Left ventricle myocardium superior (tissue), 1 donor: Measurements from ENCODE around the gene EIF2S3. TPM values are rescaled to one million over a fixed set of nuclear protein-coding genes. Genes with fewer than 3 reads are reported as not detected.

Source experiments
- ATAC-seq: fragments of 200-7000 bp; cut with Tn5 transposase; one replicate; pipeline ENCODE4 v1.9.1; 2020; ENCODE audit warnings: mild to moderate bottlenecking, moderate library complexity
- DNase-seq: peaks from one replicate; pipeline ENCODE4 v3.0.0-alpha.2; 2020
- intact Hi-C: fragments of 100-400 bp; cut with micrococcal nuclease; formaldehyde crosslinking; loops from one replicate; pipeline ENCODE4 v1.11.0; 2022
- long read RNA-seq: library from polyadenylated mRNA; unstranded; transcript quantifications from one replicate; pipeline ENCODE4 v2.0.0, GENCODE V29; 2021
- total RNA-seq: library from RNA; stranded (reverse); fragmentation: NEBNext Ultra II Directional; extraction: Animal tissue kit (Norgen Biotek cat#: 25700); gene quantifications from one replicate; pipeline ENCODE4 v1.2.1, GENCODE V29; 2021
- donor health status: DM: no; HTN: yes; CAD: no; lungs with severe emphysema.

The EIF2S3 gene
- total RNA-seq, result 76.8 TPM
- long read RNA-seq, transcript EIF2S3-201 (12 exons, 2,858 nt), result major isoform, 134 of 151 reads
- long read RNA-seq, partial matches to known transcripts, result 7 of 151 reads
- long read RNA-seq, other reads (novel, unspliced or antisense), result 10 of 151 reads

DNA sequence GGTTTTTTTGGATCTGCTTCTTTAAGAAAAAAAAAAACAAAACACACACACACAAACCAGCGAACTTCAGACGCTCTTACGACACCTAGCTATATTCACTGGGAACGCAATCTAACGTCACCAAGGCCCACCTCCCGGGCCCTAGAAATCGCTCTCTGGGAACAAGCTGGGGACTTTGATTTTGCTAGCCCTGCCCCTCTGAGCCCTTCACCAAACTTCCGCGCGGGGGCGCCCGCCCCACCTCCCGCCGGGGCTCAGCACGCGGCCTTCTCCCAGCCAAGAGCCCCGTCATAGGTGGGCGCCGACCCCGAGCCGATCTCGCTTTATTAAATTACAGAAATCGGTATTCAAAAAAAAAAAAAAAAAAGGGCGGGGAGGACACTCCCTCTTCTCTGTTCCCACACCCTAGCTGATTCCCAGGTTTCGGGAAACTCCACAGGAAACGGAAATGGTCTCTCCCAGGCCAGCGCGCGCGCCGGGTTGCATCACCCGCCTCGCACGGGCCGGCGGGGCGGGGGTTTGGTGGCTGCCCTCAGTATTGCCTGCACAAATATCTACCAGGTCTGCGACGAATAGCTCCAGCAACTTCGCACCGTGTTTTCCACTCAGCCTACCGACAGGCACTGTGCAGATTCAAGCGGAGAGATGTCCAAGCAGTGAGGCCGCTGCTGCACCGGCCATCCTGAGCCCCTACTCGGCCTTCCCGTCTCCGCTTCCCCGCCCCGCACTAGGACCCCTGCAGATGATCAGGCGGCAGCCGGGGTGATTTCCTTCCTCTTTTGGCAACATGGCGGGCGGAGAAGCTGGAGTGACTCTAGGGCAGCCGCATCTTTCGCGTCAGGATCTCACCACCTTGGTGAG lies at the start of gene EIF2S3:
Gene EIF2S3, plus strand, starts transcription at position 775 of the 861 bp plus-strand sequence. Its CDS starts 13 bp downstream, at position 788.
- intact Hi-C loops, result loop anchor here (10.0 kb wide), 1 partner anchor 150 kb away; the partner anchor contains the start of genes APOO and CXorf58
- ATAC-seq, result peak; percentile 98
- DNase-seq, result peak; percentile 89

DNA sequence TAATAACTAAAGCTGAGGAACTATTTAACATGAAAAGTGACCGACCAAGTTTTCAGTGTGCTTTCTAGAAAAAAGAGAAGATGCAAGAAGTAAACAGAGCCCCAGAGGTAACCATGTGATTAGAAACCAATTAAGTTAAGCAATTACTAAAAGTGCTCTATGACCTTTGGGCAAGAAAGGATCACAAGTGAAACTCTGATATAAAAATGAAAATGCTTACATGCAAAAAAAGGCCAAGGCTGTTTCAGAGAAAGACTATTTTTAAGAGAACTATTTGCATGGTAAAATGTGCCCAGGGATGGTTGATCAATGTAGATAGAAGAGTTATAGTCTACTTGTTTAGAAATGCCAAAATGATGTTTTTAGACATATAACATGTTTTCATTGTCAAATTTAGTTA lies 49.7 kb upstream of the EIF2S3 start:
- DNase-seq (no peak), ATAC-seq (no peak)
- intact Hi-C loops, result no loop called here

DNA sequence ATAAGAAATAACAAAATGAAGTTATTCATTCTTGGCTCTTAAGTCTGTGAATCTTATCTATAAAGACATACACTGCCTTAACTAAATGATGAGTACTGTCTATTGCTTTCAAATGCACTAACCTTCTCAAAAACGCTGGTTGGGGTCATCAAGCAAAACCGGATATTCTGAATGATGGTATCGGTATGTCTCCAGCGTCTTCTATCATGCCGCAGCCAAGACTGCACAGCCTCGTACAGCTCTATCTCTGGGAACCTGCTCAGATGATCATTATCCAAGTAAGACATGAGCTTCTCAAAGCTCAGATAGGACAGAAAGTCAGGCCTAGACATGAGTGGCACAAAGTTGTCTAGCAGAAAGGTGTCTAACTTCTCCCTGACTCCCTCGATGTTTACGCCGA lies 48.9 kb upstream of the EIF2S3 start:
- DNase-seq, result no peak
- intact Hi-C loops, result no loop called here
- no peak for ATAC-seq

DNA sequence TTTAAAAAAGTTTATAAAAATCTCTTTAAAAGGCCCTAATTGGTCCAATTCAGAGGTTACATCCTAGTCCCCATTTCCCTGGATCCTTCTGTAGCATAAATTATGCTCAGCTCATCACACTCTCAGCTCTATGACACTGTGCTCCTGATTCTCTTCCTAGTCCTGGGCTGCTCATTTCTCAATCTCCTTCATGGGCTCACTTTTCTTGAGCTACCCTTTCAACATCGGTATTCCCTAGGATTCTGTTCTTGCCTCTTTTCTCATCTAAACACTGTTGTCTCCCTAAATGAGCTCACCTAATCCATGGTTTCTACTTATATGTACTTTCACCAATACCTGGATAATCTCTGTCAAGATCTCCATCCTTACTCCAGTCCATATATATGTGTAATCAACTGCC lies 42.5 kb upstream of the EIF2S3 start:
- ATAC-seq (no peak), DNase-seq (no peak)
- intact Hi-C loops, result no loop called here

DNA sequence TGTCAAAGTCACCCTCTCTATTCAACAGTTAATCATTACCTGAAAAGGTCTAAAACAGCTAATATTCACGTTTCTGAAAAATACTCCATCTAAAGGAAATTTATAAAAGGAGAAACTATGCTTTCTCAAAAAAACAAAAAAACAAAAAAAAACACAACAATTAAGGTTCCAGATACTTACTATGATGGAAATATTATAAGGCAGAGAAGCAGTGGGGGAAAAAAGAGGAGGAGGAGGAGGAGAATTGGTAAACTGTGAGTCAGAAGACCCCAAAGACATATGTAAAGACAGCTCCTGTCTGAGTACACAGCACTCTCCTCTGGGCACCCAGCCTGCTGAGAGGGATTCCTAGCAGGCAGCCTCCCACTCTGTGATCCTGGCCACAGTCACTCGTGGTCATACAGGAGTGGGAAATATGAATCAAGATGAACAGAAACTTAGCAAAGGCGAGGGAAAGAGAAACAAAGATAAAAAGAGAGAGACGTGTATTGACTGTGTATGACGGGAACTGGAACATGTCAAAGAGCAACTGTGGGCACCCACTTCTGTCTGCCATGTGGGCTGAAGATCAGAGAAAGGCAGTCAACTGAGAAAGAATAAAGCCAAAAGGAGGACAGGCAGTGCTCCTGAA lies 40.3 kb upstream of the EIF2S3 start:
- ATAC-seq (peak; percentile 71), DNase-seq (no peak)
- intact Hi-C loops, result no loop called here

DNA sequence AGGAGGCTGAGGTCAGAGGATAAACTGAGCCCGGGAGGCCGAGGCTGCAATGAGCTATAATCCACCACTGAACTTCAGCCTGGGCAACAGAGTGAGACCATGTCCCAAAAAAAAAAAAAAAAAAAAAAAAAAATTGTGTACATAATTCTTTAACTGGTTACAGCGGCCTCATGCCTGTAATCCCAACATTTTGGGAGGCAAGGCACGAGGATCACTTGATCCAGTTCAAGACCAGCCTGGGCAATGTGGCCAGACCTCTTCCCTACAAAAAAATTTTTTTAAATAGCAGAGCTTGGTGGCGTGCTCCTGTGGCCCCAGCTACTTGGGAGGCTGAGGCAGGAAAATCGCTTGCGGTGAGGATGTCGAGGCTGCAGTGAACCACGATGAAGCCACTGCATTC lies 37.1 kb upstream of the EIF2S3 start:
- intact Hi-C loops, result no loop called here
- ATAC-seq (no peak), DNase-seq (no peak)

DNA sequence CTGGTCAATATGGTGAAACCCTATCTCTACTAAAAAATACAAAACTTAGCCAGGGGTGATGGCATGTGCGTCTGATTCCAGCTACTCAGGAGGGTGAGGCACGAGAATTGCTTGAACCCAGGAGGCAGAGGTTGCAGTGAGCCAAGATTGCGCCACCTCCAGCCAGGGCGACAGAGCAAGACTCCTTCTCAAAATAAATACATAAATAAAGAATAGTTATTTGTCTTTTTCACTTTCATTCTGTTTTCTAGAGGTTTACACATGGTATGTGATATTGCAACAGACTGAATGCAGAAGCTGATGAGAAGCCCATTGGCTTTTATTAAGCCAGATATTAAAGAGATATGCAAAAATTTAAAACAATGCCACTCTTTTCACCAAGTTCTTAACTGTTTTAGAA lies 35.9 kb upstream of the EIF2S3 start:
- no peak for DNase-seq
- intact Hi-C loops, result no loop called here
- no peak for ATAC-seq

DNA sequence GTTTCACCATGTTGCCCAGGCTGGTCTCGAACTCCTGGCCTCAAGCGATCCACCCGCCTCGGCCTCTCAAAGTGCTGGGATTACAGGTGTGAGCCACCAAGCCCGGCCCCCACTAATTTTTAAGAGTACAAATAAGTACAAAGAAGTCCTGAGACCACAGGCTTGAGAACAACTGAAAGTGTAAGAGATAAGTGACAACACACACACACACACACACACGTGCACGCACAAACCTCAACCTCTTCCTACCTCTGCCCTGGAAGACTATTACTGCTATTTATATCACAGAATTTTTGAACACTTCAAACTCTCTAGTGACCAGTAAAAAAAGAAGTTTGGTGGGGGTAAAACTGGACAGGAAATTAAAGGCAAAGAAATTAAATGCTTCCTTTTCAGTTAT lies 35.3 kb upstream of the EIF2S3 start:
- ATAC-seq (peak; percentile 48), DNase-seq (peak; percentile 28)
- intact Hi-C loops, result no loop called here

DNA sequence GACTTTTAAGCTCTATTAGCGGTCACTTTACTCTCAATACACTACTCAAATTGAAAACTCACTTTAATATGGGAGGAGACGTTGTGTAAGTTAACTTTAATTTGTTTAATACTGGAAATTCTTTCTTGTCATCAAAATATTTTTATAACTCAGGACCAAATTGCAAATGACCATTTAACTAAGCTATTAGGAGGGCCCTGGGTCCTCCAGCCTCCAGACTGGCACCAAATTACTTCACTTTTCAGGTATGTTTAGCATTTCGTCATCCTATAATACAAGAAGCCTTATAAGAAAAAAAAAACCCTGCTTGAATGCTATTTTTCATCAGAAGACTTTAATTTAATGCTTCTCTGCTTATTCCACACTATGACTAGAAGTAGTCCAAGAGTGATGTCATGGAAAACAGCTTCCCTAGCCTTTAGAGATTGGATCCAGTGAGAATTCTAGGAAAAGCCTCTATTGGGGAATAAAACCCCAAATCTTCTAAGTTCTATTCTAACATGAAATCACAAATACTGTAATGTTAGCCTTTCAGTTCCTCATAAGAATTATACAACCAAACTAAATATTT lies 34.4 kb upstream of the EIF2S3 start:
- intact Hi-C loops, result loop anchor here (5.0 to 10.0 kb wide), 2 partner anchors 103 to 236 kb away; partner anchors contain the start of gene SAT1
- DNase-seq (no peak), ATAC-seq (no peak)

DNA sequence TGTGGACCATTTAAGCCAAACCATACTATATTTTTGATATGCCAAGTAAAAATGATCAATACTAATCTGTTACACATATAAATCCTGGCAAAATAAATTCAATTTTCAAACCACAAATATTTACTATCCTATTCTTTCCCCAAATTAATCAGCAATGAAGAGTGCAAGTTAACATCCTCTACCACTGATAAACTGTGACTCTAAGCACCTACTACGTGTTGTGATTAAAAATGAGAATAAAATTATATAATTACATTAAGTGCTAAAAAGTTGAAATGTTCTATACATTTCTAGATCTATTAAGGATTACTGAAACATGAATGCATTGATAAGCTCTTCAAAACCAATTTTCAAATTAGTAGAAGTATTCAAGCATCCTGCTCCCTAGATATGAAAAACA lies 31.2 kb upstream of the EIF2S3 start:
- intact Hi-C loops, result loop anchor here (5.0 to 10.0 kb wide), 2 partner anchors 106 to 239 kb away; partner anchors contain the start of gene SAT1
- no peak for DNase-seq
- ATAC-seq, result no peak

DNA sequence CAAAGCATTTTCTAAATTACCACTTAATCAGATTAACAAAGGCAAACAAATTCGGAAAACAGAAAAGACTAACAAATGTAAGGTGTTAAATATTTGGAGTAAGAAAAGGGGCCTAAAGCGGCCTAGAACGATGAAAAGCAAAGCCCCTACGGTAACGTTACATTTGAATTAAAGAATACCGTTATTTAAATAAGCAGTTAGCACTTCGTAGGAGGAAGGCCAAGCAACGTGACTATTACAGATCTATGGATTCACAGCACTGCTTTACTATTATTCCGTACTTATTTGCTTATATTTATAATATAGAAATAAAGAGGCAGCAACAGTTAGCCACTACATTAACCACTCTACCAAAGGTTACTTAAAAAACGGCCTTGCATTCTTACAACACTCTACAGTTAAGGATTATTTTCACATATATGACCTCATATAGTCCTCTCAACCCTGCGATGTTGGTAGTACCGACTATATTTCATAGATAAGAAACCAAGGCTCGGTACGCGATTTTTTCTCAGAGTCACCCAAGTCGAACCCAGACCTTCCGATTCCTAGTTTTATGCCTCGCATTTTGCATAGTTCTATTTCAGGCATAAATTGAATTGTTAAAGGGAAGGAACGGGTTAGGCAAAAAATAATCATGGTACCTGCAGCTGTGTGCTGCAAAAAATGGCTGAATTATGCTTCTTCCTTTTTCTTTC lies 30.6 kb upstream of the EIF2S3 start:
- ATAC-seq (peak; percentile 2), DNase-seq (no peak)
- intact Hi-C loops, result loop anchor here (5.0 to 10.0 kb wide), 2 partner anchors 107 to 239 kb away; partner anchors contain the start of gene SAT1

DNA sequence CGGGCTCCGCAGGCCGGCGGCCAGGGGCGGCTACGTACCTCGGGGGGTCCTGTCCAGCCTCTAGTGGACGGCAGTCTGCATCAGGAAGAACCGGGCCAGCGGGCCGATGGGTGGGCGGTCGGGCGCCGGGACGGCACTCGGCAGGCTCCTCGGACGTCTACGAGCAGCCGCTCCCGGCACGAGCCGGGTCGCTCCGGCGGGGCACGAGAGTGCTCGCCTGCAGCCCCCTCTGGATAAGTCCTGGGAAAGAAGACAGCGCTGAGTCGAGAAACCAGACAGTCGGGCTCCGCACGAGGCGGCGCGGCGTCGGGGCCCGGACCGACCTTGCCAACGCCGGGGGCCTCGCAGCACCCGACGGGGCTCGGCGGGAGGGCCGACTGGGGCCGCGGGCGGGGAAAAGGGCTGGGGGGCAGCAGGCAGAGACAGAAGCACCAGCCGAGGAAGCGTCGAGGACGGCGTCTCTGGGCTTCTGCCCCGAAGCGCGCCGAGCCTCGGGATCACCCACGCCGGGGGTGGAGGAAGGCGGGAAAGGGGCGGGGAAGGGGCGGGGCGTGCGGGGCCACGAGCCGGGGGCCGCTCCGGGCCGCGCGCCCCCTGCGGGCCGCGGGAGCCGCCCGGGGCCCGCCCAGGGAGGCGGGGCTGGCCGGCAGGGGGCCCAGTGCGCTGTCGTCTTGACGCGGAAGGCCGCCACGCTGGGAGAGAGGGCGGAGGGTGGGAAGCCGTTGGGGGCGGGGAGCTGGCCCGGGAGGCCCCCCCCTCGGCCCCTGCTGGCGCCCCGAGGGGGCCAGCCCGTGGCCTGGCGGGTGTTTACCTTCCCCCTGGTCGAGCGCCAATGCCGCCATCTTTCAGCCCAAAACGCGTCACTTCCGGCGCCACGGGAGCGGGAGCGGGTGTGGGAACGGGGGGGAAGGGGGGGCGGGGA lies 29.7 kb upstream of the EIF2S3 start:
- DNase-seq (peak; percentile 92), ATAC-seq (peak; percentile 94)
- intact Hi-C loops, result loop anchor here (5.0 to 10.0 kb wide), 2 partner anchors 108 to 240 kb away; partner anchors contain the start of gene SAT1

DNA sequence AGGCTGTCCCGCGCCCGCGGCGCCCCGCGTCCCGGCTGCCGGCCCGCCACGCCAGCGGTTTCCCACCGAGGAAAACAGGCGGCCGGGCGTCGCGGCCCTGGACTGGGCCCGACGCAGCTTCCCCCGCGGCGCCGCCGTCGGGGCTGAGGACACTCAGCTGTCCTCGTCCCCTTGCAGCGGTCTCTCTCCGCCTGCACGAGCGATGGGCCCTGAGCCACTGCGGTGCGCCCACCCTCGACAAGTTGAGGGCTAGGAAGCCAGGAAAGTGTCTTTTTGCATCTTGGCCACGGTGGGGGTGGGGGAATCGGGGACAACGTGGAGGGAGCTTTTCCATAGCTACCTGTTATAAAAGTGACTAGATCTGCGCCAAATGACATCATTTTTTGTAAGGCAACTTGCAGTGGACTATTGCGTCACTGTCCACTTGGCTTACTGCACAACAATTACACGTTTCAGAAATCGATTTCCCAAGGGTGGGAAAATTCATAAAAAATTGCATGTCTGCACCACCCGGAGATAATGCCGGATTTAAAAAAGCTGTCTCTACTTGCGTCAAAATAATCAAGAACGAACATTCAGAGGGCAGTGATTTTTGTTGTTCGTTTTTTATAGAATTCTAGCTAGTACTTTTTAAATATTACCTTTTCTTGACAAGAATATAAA lies 28.9 kb upstream of the EIF2S3 start:
- DNase-seq (no peak), ATAC-seq (no peak)
- intact Hi-C loops, result loop anchor here (10.0 kb wide), 1 partner anchor 241 kb away; the partner anchor contains the start of gene SAT1

DNA sequence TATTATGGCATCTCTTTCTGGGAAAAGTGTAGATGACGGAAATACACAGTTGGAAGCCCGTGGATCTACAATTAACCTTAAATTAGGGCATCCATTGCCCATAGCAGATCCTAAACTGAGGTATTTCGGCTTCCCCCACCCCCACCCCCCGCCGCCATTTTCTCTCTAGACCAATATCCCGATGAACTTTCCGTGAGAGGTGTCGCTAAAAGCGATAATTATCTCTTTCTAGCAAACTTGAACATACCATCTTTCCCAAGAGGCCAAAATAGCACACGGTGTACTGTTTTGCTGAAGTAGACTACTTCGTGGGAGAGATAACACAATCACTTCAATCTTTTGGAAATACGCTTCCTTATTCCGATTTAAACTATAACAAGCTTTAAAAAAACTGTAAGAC lies 28.3 kb upstream of the EIF2S3 start:
- no peak for ATAC-seq
- intact Hi-C loops, result loop anchor here (10.0 kb wide), 1 partner anchor 242 kb away; the partner anchor contains the start of gene SAT1
- DNase-seq, result no peak

DNA sequence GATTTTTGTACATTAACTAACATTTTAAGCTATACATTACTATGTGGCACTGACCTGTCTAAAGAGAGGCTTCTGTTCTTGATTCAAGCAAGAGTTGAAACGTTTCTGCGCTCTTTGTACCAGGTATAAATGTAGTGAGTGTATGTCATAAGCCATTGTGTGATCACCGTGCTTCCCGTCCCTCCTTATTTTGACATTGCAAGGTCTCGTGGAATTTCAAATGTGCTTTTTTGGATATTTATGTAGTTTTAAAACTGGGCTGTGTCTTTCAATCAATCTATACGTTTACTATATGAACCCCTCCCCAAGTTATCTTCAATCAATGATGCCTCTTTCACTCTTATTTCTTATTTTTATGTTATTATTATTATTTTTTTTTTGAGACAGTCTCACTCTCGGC lies 27.7 kb upstream of the EIF2S3 start, which contains the start of gene KLHL15:
Gene KLHL15, minus strand, starts transcription at position 101 of the 400 bp plus-strand sequence. CDS start 20,493 bp downstream, outside the sequence.
- ATAC-seq (no peak), DNase-seq (no peak)
- intact Hi-C loops, result loop anchor here (10.0 kb wide), 1 partner anchor 242 kb away; the partner anchor contains the start of gene SAT1

DNA sequence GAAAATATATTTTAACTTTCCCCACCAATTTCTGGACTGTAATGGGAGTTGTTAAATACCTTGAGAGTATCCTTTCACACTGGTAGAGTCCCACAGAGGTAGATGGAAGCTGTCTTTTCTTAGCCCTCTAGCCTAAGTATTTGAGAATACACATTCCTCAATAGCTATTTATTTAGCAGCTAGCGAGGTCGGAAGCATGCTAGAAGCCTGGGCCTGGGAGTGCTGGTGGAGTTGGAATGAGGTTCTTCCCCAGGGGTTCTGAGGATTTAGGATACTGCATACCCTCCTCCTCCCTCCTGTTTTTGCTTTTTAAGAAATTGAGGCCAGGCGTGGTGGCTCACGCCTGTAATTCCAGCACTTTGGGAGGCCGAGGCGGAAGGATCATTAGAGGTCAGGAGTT lies 26.8 kb upstream of the EIF2S3 start:
- ATAC-seq (no peak), DNase-seq (no peak)
- intact Hi-C loops, result loop anchor here (10.0 kb wide), 1 partner anchor 243 kb away; the partner anchor contains the start of gene SAT1

DNA sequence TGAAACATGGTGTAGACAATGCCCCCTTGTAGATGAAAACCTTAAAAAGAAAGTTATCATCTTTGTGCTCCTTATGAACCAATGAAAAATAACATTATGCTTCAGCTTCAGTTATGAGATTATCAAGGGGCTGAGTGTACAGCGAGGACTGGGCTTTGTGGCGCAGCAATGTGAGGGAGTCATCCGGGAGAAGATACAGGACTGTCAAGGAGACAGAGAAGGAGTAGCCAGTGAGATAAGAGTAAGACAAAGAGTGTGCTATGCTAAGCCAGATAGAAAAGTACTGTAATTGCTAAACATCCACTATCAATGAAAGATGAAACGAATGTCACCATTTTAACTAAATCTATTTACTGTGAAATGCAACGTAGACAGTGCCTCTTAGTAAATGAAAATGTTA lies 24.2 kb upstream of the EIF2S3 start:
- ATAC-seq (no peak), DNase-seq (no peak)
- intact Hi-C loops, result no loop called here
